SH-SY5Y (cell line): ENCODE results near the gene PDE5A.

Experiments
- GATA2 ChIP-seq: IDR thresholded peaks from 2 replicates; pipeline ENCODE4 v1.6.1; 2011; ENCODE audit warnings: mild to moderate bottlenecking, low read depth, low read length
- GATA3 ChIP-seq: IDR thresholded peaks from 2 replicates; pipeline ENCODE4 v1.6.1; 2011; ENCODE audit warnings: low read depth, mild to moderate bottlenecking, low read length, moderate library complexity

DNA sequence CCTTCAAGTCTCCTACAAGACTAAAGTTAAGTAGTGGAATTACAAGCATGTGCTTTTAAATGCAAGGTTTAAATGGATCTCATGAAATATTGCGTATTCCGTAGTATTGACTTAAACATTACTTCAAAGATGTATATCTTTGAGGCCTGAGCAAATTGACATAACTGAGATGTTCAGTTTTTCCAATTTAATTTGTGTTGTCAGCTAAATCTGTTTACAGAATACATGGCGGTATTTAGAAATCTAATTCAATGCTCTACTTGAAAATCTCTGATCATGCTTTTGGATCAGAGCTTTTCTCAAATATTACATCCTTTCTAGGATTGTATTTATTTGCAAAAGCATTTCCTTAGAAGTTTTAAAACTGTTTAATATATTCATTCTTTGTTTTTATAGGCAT lies 47.5 kb upstream of the PDE5A start:
- TF ChIP-seq GATA2 (no peak), GATA3 (no peak)
